K562 (cell line): ENCODE measurements around the gene FGGY. TPM values are rescaled to one million over a fixed set of nuclear protein-coding genes. Genes with fewer than 3 reads are reported as not detected.
"Not testable (repeated sequence)": the region's sequence is repeated elsewhere in the genome, so short reads cannot be mapped to it uniquely, and the experiment has no call there.

Experiments used
- ATAC-seq: fragments of 200-7000 bp; cut with Tn5 transposase; 3 replicates; pipeline ENCODE4 v1.9.1; 2020; ENCODE audit warnings: moderate library complexity
- BruUV-seq: library from RNA; stranded (reverse); fragments of 400-500 nt; replicated peaks from 2 replicates; lab custom pipeline; 2021; lab: Mats Ljungman, UMichigan
- CTCF ChIA-PET: fragments of 300-600 bp; formaldehyde crosslinking; extraction: SDS; loops from one replicate; lab custom pipeline; 2021; ENCODE audit warnings: low intra/inter-chr PET ratio; lab: Yijun Ruan, JAX
- POLR2A ChIA-PET: fragments of 300-600, 350-650 bp; sonication (Branson Sonifier 250); formaldehyde crosslinking; extraction: SDS; loops from one replicate; lab custom pipeline; 2021; ENCODE audit warnings: antibody characterized with exemption, inconsistent platforms; lab: Yijun Ruan, JAX
- DNase-seq, 4 experiments: peaks; one replicate each; pipeline versions ENCODE4 v3.0.0 to v3.0.0-alpha.2; 2011 to 2018; ENCODE audit warnings: low spot score in 3 of 4, mixed read lengths in 3 of 4; ENCODE audit errors: extremely low read depth in 1 of 4
- FAIRE-seq: peaks from 2 replicates; lab custom pipeline; 2011; peaks lifted over from hg19 to GRCh38; lab: Jason Lieb, UNC
- H2AFZ ChIP-seq: 2 replicates; pipeline ENCODE4 v1.6.0; 2011; ENCODE audit warnings: low read depth, low read length, control low read depth, inconsistent platforms
- H3K27ac ChIP-seq: fragments of 200-600 bp; 3 replicates; pipeline ENCODE4 v1.8.0; 2011; ENCODE audit warnings: low read depth, mild to moderate bottlenecking, control low read depth, inconsistent platforms, low read length, moderate library complexity, mixed read lengths; ENCODE audit errors: extremely low read depth
- H3K27me3 ChIP-seq, 2 experiments: fragments of 300-600 bp in 1 of 2; 2 replicates in 1 of 2; 3 replicates in 1 of 2; pipeline versions ENCODE4 v1.6.0 to v1.8.0; 2011; ENCODE audit warnings: inconsistent platforms in 2 of 2, low read length in 2 of 2, mild to moderate bottlenecking in 1 of 2, mixed read lengths in 1 of 2, moderate library complexity in 1 of 2; ENCODE audit not compliant: control insufficient read depth in 2 of 2, insufficient read depth in 2 of 2
- H3K36me3 ChIP-seq: fragments of 300-600 bp; 3 replicates; pipeline ENCODE4 v1.8.0; 2011; ENCODE audit warnings: mild to moderate bottlenecking, low read length, inconsistent platforms; ENCODE audit not compliant: control insufficient read depth, insufficient read depth
- H3K4me1 ChIP-seq, 2 experiments: fragments of 200-600 bp in 1 of 2; replicated peaks in 1 of 2; 2 replicates in 1 of 2; 3 replicates in 1 of 2; pipeline versions ENCODE4 v1.5.1 to v1.8.0; 2011; ENCODE audit warnings: inconsistent platforms in 2 of 2, low read length in 2 of 2, mild to moderate bottlenecking in 1 of 2, mixed read lengths in 1 of 2, moderate library complexity in 1 of 2; ENCODE audit not compliant: control insufficient read depth in 2 of 2, insufficient read depth in 2 of 2
- H3K4me2 ChIP-seq: 2 replicates; pipeline ENCODE4 v1.6.1; 2011; ENCODE audit warnings: low read length, control low read depth, inconsistent platforms, mixed read lengths; ENCODE audit not compliant: insufficient read depth
- H3K4me3 ChIP-seq: fragments of 200-600 bp; sonication (generic), shearing (Covaris generic); 2 replicates; pipeline ENCODE4 v1.5.1; 2016; ENCODE audit warnings: control low read depth, inconsistent platforms
- H3K79me2 ChIP-seq: fragments of 200-600 bp; 3 replicates; pipeline ENCODE4 v1.8.0; 2011; ENCODE audit warnings: low read length, inconsistent platforms; ENCODE audit not compliant: control insufficient read depth, insufficient read depth
- H3K9ac ChIP-seq, 2 experiments: 2 replicates each; pipeline versions ENCODE4 v1.6.0 to v1.6.1; 2011; ENCODE audit warnings: low read depth in 2 of 2, low read length in 2 of 2, control low read depth in 1 of 2, inconsistent platforms in 1 of 2, mild to moderate bottlenecking in 1 of 2, mixed read lengths in 1 of 2; ENCODE audit not compliant: insufficient read depth in 1 of 2
- H3K9me1 ChIP-seq: one replicate; pipeline ENCODE4 v1.6.0; 2011; ENCODE audit warnings: inconsistent platforms, mild to moderate bottlenecking, low read length, moderate library complexity; ENCODE audit not compliant: control insufficient read depth, insufficient read depth
- H3K9me3 ChIP-seq: replicated peaks from 2 replicates; pipeline ENCODE4 v1.5.1; 2011; ENCODE audit warnings: low read depth, low read length, inconsistent platforms; ENCODE audit not compliant: control insufficient read depth, insufficient read depth
- H4K20me1 ChIP-seq: replicated peaks from 2 replicates; pipeline ENCODE4 v1.6.1; 2011; ENCODE audit warnings: low read length, inconsistent platforms, mixed read lengths; ENCODE audit not compliant: control insufficient read depth, insufficient read depth
- DIDO1 ChIP-seq: fragments of 450-650 bp; IDR thresholded peaks from 2 replicates; pipeline ENCODE4 v1.6.1; 2016; ENCODE audit warnings: low read depth, missing biosample characterization, missing genetic modification characterization
- VEZF1 ChIP-seq: fragments of 200-800 bp; sonication (Bioruptor generic); IDR thresholded peaks from 2 replicates; pipeline ENCODE4 v1.6.1; 2017; ENCODE audit warnings: missing genetic modification characterization, missing compliant biosample characterization
- WGBS: fragments of 100-300 bp; shearing (Covaris generic); methylation state at CpG from one replicate; pipeline ENCODE4 v1.1.6; 2016; ENCODE audit warnings: low coverage, mixed read lengths; ENCODE audit not compliant: insufficient coverage; ENCODE audit errors: missing lambda C conversion rate; 5-methylcytosine and 5-hydroxymethylcytosine counted together
- in situ Hi-C: fragments of 300-500 bp; cut with MboI; formaldehyde crosslinking; loops from 4 replicates; pipeline ENCODE4 v1.15.0; 2018; ENCODE audit warnings: inconsistent platforms, mixed read lengths
- intact Hi-C: fragments of 100-400 bp; cut with micrococcal nuclease; formaldehyde crosslinking; loops from 2 replicates; pipeline ENCODE4 v1.14.2; 2022
- polyA plus RNA-seq, 8 experiments: library from polyadenylated mRNA; depleted of rRNA in 4 of 8; stranded (reverse) in 5 of 8; unstranded in 3 of 8; fragments of >200 nt; fragmentation: Nextera tagmentation in 2 of 8; fragmentation: Illumina TruSeq in 1 of 8; extraction: Ambion mirVana in 2 of 8; extraction: Trizol in 1 of 8; gene quantifications; 2 replicates each; pipeline versions ENCODE4 v1.2.1 to v1.2.3, GENCODE V29; 2011 to 2014; ENCODE audit warnings: inconsistent platforms in 1 of 8, missing spikeins in 1 of 8
- total RNA-seq, 7 experiments: library from RNA; depleted of rRNA in 6 of 7; stranded (reverse); fragments of >200 nt in 6 of 7; fragmentation: Illumina TruSeq in 2 of 7; extraction: Trizol in 2 of 7; gene quantifications; 2 replicates each; pipeline versions ENCODE4 v1.2.1 to v1.2.3, GENCODE V29; 2011 to 2021; ENCODE audit warnings: low replicate concordance in 1 of 7

FGGY gene
- total and polyA plus RNA-seq, 9 of the 15 experiments (the other 6 are each of a cell fraction or from before 2014, with no cell fraction given): 9.7 to 19.2 (median 12.6) TPM

DNA sequence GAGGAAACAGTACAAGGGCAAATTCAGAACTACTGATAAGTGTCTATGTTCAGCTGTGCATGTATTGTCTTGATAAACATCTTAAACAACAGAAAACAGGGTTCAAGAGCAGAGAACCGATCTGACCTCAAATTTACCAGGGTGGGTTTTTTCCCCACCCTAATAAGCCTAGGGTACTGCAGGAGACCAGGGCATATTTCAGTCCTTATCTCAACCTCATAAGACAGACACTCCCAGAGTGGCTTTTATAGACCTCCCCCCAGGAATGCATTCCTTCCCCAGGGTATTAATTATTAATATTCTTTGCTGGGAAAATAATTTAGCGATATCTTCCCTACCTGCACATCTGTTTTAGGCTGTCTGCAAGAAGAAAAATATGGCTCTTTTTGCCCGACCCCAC is 261.7 kb downstream of the FGGY start:
- CTCF ChIA-PET, H3K27ac ChIP-seq, H2AFZ ChIP-seq, H3K9ac ChIP-seq, H3K4me1 ChIP-seq, H3K4me3 ChIP-seq, H3K79me2 ChIP-seq, FAIRE-seq, in situ Hi-C loops, H3K36me3 ChIP-seq, DNase-seq, ATAC-seq, H3K9me1 ChIP-seq, H3K4me2 ChIP-seq, H3K27me3 ChIP-seq, POLR2A ChIA-PET, H3K9me3 ChIP-seq, H4K20me1 ChIP-seq, BruUV-seq, intact Hi-C loops: not testable (repeated sequence)
- 0% methylated on average over 3 of the region's 3 CpGs for WGBS

DNA sequence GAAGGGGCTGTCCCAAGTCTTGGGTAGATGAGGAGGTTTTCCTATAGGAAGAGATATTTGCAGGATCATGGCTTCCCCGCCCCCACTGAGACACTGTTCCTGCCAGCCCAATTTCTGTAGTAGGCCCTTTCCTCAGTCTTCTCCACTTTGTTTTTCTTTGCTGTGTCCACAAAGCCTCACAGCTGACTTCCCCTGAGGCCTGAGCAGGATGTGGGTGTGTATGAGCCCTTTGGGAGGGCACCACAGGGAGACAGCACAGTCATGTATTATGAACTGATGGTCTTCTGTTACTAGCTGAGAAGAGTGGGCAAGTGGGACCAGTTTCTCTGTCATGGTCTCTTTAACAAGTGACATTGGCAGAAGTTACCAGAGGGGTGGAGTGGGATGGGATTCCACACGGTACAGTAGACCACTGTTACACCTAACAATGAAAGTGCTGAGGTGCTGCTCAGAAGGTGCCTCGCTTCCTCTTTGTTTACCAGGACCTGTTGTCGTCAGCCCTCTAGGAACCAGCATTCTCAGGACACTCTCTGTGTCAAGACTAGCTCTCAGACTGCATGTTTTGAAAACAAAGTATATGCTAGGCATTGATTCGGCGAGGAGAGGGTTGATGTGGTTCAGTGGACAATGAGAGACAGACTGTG is 264.0 kb downstream of the FGGY start:
- in situ Hi-C loops: no loop called here
- Histone ChIP-seq H3K4me1 (no peaks in the 10 kb centered on the region), H4K20me1 (no peaks in the 10 kb centered on the region), H3K27me3 (no peaks in the 10 kb centered on the region), H3K27ac (no peak overlapping the region), H3K79me2 (no peaks in the 10 kb centered on the region), H3K4me2 (no peak overlapping the region), H3K36me3 (no peaks in the 10 kb centered on the region), H2AFZ (no peak overlapping the region), H3K4me3 (no peak overlapping the region), H3K9me1 (no peaks in the 10 kb centered on the region), H3K9ac (no peak overlapping the region), H3K9me3 (no peaks in the 10 kb centered on the region)
- intact Hi-C loops: no loop called here
- FAIRE-seq (no peak), ATAC-seq (no peak), DNase-seq (no peak)
- ChIA-PET POLR2A (no interaction called here), CTCF (no interaction called here)
- WGBS: 10% methylated on average over 6 of the region's 6 CpGs
- no TSS peak for BruUV-seq
- no peak for TF ChIP-seq DIDO1 (tag)
- TF ChIP-seq VEZF1 (CRISPR knock-in tag): no peak
